GM12872 (cell line): ENCODE measurements around the gene LRTM2.

Experiments used
- CTCF ChIP-seq: IDR thresholded peaks from 3 replicates; pipeline ENCODE4 v1.5.1; 2011; ENCODE audit warnings: low read depth, mild to moderate bottlenecking, low read length, moderate library complexity; ENCODE audit not compliant: insufficient read depth

Gene LRTM2

GRCh38 chr12:1815814-1816729 lies 4.3 kb upstream of the LRTM2 start:
- TF ChIP-seq CTCF: no peak

- no peak for TF ChIP-seq CTCF
Measured at GRCh38 chr12:1816730-1817348, 3.5 kb upstream of the LRTM2 start.

- no peak for TF ChIP-seq CTCF
Measured at GRCh38 chr12:1819050-1819449, 1.3 kb upstream of the LRTM2 start.

- TF ChIP-seq CTCF: no peak
Measured at GRCh38 chr12:1819571-1819970, 794 bp upstream of the LRTM2 start.

- no peak for TF ChIP-seq CTCF
Measured at GRCh38 chr12:1820896-1821291, 529 bp downstream of the LRTM2 start.

GRCh38 chr12:1821805-1822204 lies 1.4 kb downstream of the LRTM2 start:
- TF ChIP-seq CTCF: no peak

- no peak for TF ChIP-seq CTCF
Measured at GRCh38 chr12:1822699-1823098, 2.3 kb downstream of the LRTM2 start.
